B cell (primary cell): ENCODE results near the gene SLC9A9. TPM values are rescaled to one million over a fixed set of nuclear protein-coding genes. Genes with fewer than 3 reads are reported as not detected.

Source experiments
- ATAC-seq: fragments of 200-7000 bp; cut with Tn5 transposase; one replicate; pipeline ENCODE4 v1.10.0; 2021; ENCODE audit warnings: low read depth, mild to moderate bottlenecking, moderate number of reproducible peaks, moderate library complexity
- CTCF ChIA-PET: fragments of 350-600 bp; sonication (Branson Sonifier 250); formaldehyde crosslinking; loops from one replicate; lab custom pipeline; 2021; ENCODE audit warnings: antibody characterized with exemption, inconsistent platforms; lab: Charles Lee
- POLR2A ChIA-PET: fragments of 350-600 bp; sonication (Branson Sonifier 250); formaldehyde crosslinking; loops from one replicate; lab custom pipeline; 2021; ENCODE audit warnings: antibody characterized with exemption; lab: Charles Lee
- DNase-seq: peaks from one replicate; pipeline ENCODE4 v3.0.0; 2013
- H2AFZ ChIP-seq: 2 replicates; pipeline ENCODE4 v1.6.1; 2012; ENCODE audit warnings: mild to moderate bottlenecking, low read depth, low read length; ENCODE audit not compliant: insufficient read depth, poor library complexity, severe bottlenecking
- H3K27ac ChIP-seq, 2 donors: 1 replicate in 1 of 2; 2 replicates in 1 of 2; pipeline ENCODE4 v1.5.1; 2012 to 2013; ENCODE audit warnings: low read length in 2 of 2, mild to moderate bottlenecking in 2 of 2, moderate library complexity in 1 of 2
- H3K27me3 ChIP-seq, 4 experiments: fragments of 200-600 bp in 1 of 4; sonication (generic) in 1 of 4; replicated peaks in 1 of 4; 1 replicate in 2 of 4; 2 replicates in 2 of 4; pipeline versions ENCODE4 v1.6.1 to v1.7.0; 2013 to 2016; ENCODE audit warnings: low read length in 3 of 4, mild to moderate bottlenecking in 2 of 4, mixed read lengths in 1 of 4, moderate library complexity in 1 of 4; ENCODE audit not compliant: insufficient read depth in 4 of 4, control insufficient read depth in 3 of 4; ENCODE audit errors: control extremely low read depth in 1 of 4
- H3K36me3 ChIP-seq, 2 experiments: replicated peaks in 1 of 2; 1 replicate in 1 of 2; 2 replicates in 1 of 2; pipeline versions ENCODE4 v1.6.1 to v1.7.1; 2013; ENCODE audit warnings: low read length in 1 of 2; ENCODE audit not compliant: insufficient read depth in 2 of 2, control insufficient read depth in 1 of 2; ENCODE audit errors: control extremely low read depth in 1 of 2, extremely low read depth in 1 of 2
- H3K4me1 ChIP-seq, 2 donors: fragments of 200-600 bp in 1 of 2; sonication (generic) in 1 of 2; 1 replicate in 1 of 2; 2 replicates in 1 of 2; pipeline versions ENCODE4 v1.5.1 to v1.6.1; 2013 to 2017; ENCODE audit warnings: low read length in 2 of 2; ENCODE audit not compliant: control insufficient read depth in 2 of 2, insufficient read depth in 2 of 2
- H3K4me2 ChIP-seq: replicated peaks from 2 replicates; pipeline ENCODE3; 2012; ENCODE audit warnings: mild to moderate bottlenecking, low read depth, low read length; ENCODE audit not compliant: poor library complexity, severe bottlenecking
- H3K4me3 ChIP-seq, 5 experiments: fragments of 200-600 bp in 1 of 5; sonication (generic) in 1 of 5; 1 replicate in 3 of 5; 2 replicates in 2 of 5; pipeline versions ENCODE4 v1.5.1 to v1.7.0; 2011 to 2016; ENCODE audit warnings: low read length in 4 of 5, mild to moderate bottlenecking in 4 of 5, low read depth in 2 of 5, control low read depth in 1 of 5, moderate library complexity in 1 of 5; ENCODE audit not compliant: insufficient read depth in 1 of 5; ENCODE audit errors: control extremely low read depth in 1 of 5, extremely low read depth in 1 of 5
- H3K79me2 ChIP-seq: fragments of 200-600 bp; sonication (generic); one replicate; pipeline ENCODE4 v1.6.0; 2016; ENCODE audit warnings: low read length; ENCODE audit not compliant: control insufficient read depth, insufficient read depth
- H3K9ac ChIP-seq: fragments of 200-600 bp; sonication (generic); 2 replicates; pipeline ENCODE4 v1.6.1; 2017; ENCODE audit warnings: mild to moderate bottlenecking, low read length, moderate library complexity
- H3K9me3 ChIP-seq, 3 donors: one replicate each; pipeline versions ENCODE4 v1.6.1 to v1.7.1; 2013; ENCODE audit warnings: low read length in 2 of 3; ENCODE audit not compliant: control insufficient read depth in 2 of 3, insufficient read depth in 1 of 3; ENCODE audit errors: control extremely low read depth in 1 of 3
- H4K20me1 ChIP-seq: 2 replicates; pipeline ENCODE4 v1.6.0; 2012; ENCODE audit warnings: mild to moderate bottlenecking, low read length; ENCODE audit not compliant: insufficient read depth, control insufficient read depth, poor library complexity, severe bottlenecking
- H3K27ac Mint-ChIP-seq: one replicate; pipeline ENCODE4 v1.8.0; 2021; ENCODE audit warnings: mixed read lengths
- H3K27me3 Mint-ChIP-seq: one replicate; pipeline ENCODE4 v1.8.0; 2021; ENCODE audit warnings: mixed read lengths
- H3K4me1 Mint-ChIP-seq: one replicate; pipeline ENCODE4 v1.8.0; 2021; ENCODE audit warnings: mixed read lengths
- H3K4me3 Mint-ChIP-seq: one replicate; pipeline ENCODE4 v1.8.0; 2021; ENCODE audit warnings: mixed read lengths
- H3K9me3 Mint-ChIP-seq: one replicate; pipeline ENCODE4 v1.8.0; 2022; ENCODE audit warnings: mixed read lengths; ENCODE audit not compliant: insufficient read depth
- CTCF ChIP-seq: fragments of 200-600 bp; IDR thresholded peaks from one replicate; pipeline ENCODE4 v1.8.0; 2022; ENCODE audit warnings: antibody characterized with exemption, mild to moderate bottlenecking
- EZH2 ChIP-seq: IDR thresholded peaks from 2 replicates; pipeline ENCODE4 v1.6.1; 2012; ENCODE audit warnings: borderline replicate concordance, low read depth, mild to moderate bottlenecking, moderate library complexity, low read length; ENCODE audit not compliant: insufficient read depth, poor library complexity, severe bottlenecking
- WGBS: methylation state at CpG from one replicate; pipeline ENCODE4 v1.1.5; 2013; ENCODE audit warnings: missing lambda C conversion rate; ENCODE audit not compliant: insufficient coverage; 5-methylcytosine and 5-hydroxymethylcytosine counted together
- intact Hi-C: fragments of 100-400 bp; cut with micrococcal nuclease; formaldehyde crosslinking; loops from one replicate; pipeline ENCODE4 v1.10.0; 2022
- polyA plus RNA-seq: library from polyadenylated mRNA; depleted of rRNA; stranded (reverse); fragments of >200 nt; gene quantifications from 2 replicates; pipeline ENCODE4 v1.2.3, GENCODE V29; 2012
- total RNA-seq, 2 donors: library from RNA; stranded (reverse); fragments of 120-200 nt in 1 of 2; gene quantifications; 1 replicate in 1 of 2; 2 replicates in 1 of 2; pipeline versions ENCODE4 v1.2.3 to v1.2.4, GENCODE V29; 2013 to 2022

Gene SLC9A9
- total and polyA plus RNA-seq, 2 donors (not counting 1 experiment from before 2014, with no cell fraction given) = 7.7 to 17.3 TPM

GRCh38 chr3:143244516-143245063 is 603.7 kb downstream of the SLC9A9 start:
- Histone ChIP-seq H3K79me2 (no peaks in the 10 kb centered on the region), H4K20me1 (no peaks in the 10 kb centered on the region), H3K4me2 (no peak overlapping the region), H2AFZ (no peak overlapping the region), H3K4me1 (no peaks in the 10 kb centered on the region), H3K27ac (no peak overlapping the region), H3K9me3 (no peaks in the 10 kb centered on the region), H3K36me3 (no peaks in the 10 kb centered on the region), H3K27me3 (no peaks in the 10 kb centered on the region), H3K4me3 (no peak overlapping the region), H3K9ac (no peak overlapping the region)
- CTCF ChIA-PET = no interaction called here
- DNase-seq (no peak), ATAC-seq (no peak)
- Mint-ChIP-seq H3K27ac (no peak overlapping the region), H3K4me3 (no peak overlapping the region), H3K27me3 (no peaks in the 10 kb centered on the region), H3K4me1 (no peaks in the 10 kb centered on the region), H3K9me3 (no peaks in the 10 kb centered on the region)
- TF ChIP-seq CTCF (no peak), EZH2 (no peak)
- POLR2A ChIA-PET = no interaction called here
- 94% methylated on average over 8 of the region's 9 CpGs for WGBS
- intact Hi-C loops = no loop called here

GRCh38 chr3:143243686-143244085 is 604.6 kb downstream of the SLC9A9 start:
- no peaks in the 10 kb centered on the region for H3K79me2 ChIP-seq
- H3K27ac ChIP-seq = no peak overlapping the region
- no peaks in the 10 kb centered on the region for H3K27me3 ChIP-seq
- intact Hi-C loops = no loop called here
- no peaks in the 10 kb centered on the region for H3K4me1 ChIP-seq
- no peaks in the 10 kb centered on the region for H4K20me1 ChIP-seq
- DNase-seq (no peak), ATAC-seq (no peak)
- CTCF ChIA-PET = no interaction called here
- no peak overlapping the region for H2AFZ ChIP-seq
- H3K9ac ChIP-seq = no peak overlapping the region
- H3K9me3 ChIP-seq = no peaks in the 10 kb centered on the region
- POLR2A ChIA-PET = no interaction called here
- WGBS = 97% methylated on average over 4 of the region's 6 CpGs
- no peak overlapping the region for H3K4me2 ChIP-seq
- no peak overlapping the region for H3K4me3 ChIP-seq
- H3K27ac Mint-ChIP-seq = no peak overlapping the region
- no peak overlapping the region for H3K4me3 Mint-ChIP-seq
- no peaks in the 10 kb centered on the region for H3K36me3 ChIP-seq
- H3K27me3 Mint-ChIP-seq = no peaks in the 10 kb centered on the region
- TF ChIP-seq CTCF = no peak
- TF ChIP-seq EZH2 = no peak
- no peaks in the 10 kb centered on the region for H3K4me1 Mint-ChIP-seq
- no peaks in the 10 kb centered on the region for H3K9me3 Mint-ChIP-seq
